ENCODE results near the gene TAS2R30.
"Not testable (repeated sequence)": the region's sequence is repeated elsewhere in the genome, so short reads cannot be mapped to it uniquely, and the experiment has no call there.

The TAS2R30 gene

DNA sequence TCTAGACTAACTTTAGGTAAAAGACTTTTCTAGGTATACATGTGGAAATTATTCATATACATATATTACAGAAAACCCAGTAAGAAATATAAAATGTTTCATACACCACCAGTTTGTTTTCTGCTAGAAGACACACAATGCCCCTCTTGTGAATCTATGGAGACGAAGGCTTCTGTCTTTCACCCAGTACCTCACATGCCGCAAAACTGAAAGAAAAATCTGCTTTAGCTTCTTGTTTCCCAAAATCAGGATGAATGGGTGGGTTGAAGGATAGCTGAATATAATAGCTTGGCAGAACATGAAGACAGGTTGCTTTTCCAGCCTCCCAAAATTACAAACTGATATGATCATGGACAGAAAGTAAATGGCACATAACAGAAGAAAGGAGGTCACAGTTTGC, 1.3 kb downstream of the TAS2R30 start:
- WGBS, 2 donors (ENCODE audit: extremely low coverage in 2 of 2, insufficient read length in 2 of 2, insufficient replicate concordance in 1 of 2), result no CpG with 5 or more reads among the region's 2 CpGs
- Histone ChIP-seq H3K27ac (replicated peaks; ENCODE audit: low read length) (no peak overlapping the region), H2BK5ac (ENCODE audit: low read length) (no peak overlapping the region), H3K9ac (ENCODE audit: low read depth, low read length, poor library complexity) (no peak overlapping the region), H4K8ac (ENCODE audit: low read depth, low read length) (no peak overlapping the region), H3K27me3 (ENCODE audit: control insufficient read depth in 3 of 3, insufficient read depth in 3 of 3, low read depth in 1 of 3, low read length in 3 of 3) (no peaks in the 10 kb centered on the region), H4K91ac (ENCODE audit: low read depth, low read length, poor library complexity) (no peak overlapping the region), H3K23ac (ENCODE audit: low read depth, low read length, poor library complexity) (no peak overlapping the region), H2BK15ac (ENCODE audit: low read length) (no peak overlapping the region), H3K4me1 (ENCODE audit: control insufficient read depth in 2 of 2, insufficient read depth in 1 of 2, low read depth in 1 of 2, low read length in 2 of 2) (no peaks in the 10 kb centered on the region), H2BK12ac (ENCODE audit: low read length) (no peak overlapping the region), H3K4ac (ENCODE audit: low read length) (no peak overlapping the region), H3K36me3 (replicated peaks in 1 of 2; ENCODE audit: control insufficient read depth in 2 of 2, insufficient read depth in 2 of 2, low read length in 2 of 2) (peaks cover 0 to 20% of the 10 kb centered on the region in 2 donors), H3K18ac (ENCODE audit: low read length) (no peak overlapping the region), H3K4me2 (ENCODE audit: insufficient read depth, low read length, poor library complexity, severe bottlenecking) (no peak overlapping the region), H3K4me3 (ENCODE audit: low read length in 2 of 2) (no peak overlapping the region), H2AK5ac (ENCODE audit: low read depth, low read length) (no peak overlapping the region), H3K79me1 (ENCODE audit: low read depth, low read length) (peaks cover 9% of the 10 kb centered on the region), H2BK120ac (ENCODE audit: low read depth, low read length) (no peak overlapping the region), H3K9me3 (replicated peaks in 1 of 2; ENCODE audit: control insufficient read depth in 2 of 2, insufficient read depth in 1 of 2, low read depth in 1 of 2, low read length in 2 of 2) (peaks cover 0 to 8% of the 10 kb centered on the region in 2 donors), H2AFZ (ENCODE audit: low read length) (no peak overlapping the region), H3K14ac (ENCODE audit: low read length) (no peak overlapping the region)
- DNase-seq (ENCODE audit: low spot score), result no peak

DNA sequence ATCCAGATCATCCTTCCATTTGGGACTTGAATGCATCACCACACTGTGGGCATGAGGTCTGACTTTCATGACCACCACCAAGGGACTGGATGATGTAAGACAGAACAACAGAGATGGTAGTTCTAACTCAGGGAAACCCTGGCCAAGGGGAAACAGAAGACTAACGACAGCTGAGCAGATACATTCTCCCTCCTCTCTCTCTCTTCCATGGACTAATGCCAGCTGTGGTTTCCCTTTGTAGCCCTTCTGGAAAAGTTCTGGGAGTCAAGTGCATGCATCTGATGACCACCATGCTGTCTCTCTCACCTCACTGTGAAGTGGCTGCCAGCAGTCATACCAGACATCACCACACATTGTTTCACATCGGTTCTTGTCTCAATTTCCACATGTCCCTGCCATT, 3.4 kb downstream of the TAS2R30 start:
- H4K8ac ChIP-seq (ENCODE audit: low read depth, low read length), result no peak overlapping the region
- H3K27me3 ChIP-seq (ENCODE audit: control insufficient read depth in 3 of 3, insufficient read depth in 3 of 3, low read depth in 1 of 3, low read length in 3 of 3), result no peaks in the 10 kb centered on the region
- no peak overlapping the region for H2BK15ac ChIP-seq (ENCODE audit: low read length)
- peaks cover 0 to 31% of the 10 kb centered on the region in 2 donors for H3K36me3 ChIP-seq (replicated peaks in 1 of 2; ENCODE audit: control insufficient read depth in 2 of 2, insufficient read depth in 2 of 2, low read length in 2 of 2)
- H3K9me3 ChIP-seq (replicated peaks in 1 of 2; ENCODE audit: control insufficient read depth in 2 of 2, insufficient read depth in 1 of 2, low read depth in 1 of 2, low read length in 2 of 2), result peaks cover 0 to 11% of the 10 kb centered on the region in 2 donors
- no peak overlapping the region for H3K14ac ChIP-seq (ENCODE audit: low read length)
- no CpG with 5 or more reads among the region's 2 CpGs for WGBS, 2 donors (ENCODE audit: extremely low coverage in 2 of 2, insufficient read length in 2 of 2, insufficient replicate concordance in 1 of 2)
- H2BK120ac ChIP-seq (ENCODE audit: low read depth, low read length), result no peak overlapping the region
- DNase-seq (ENCODE audit: low spot score), result no peak
- H2BK12ac ChIP-seq (ENCODE audit: low read length), result no peak overlapping the region
- H3K4me3 ChIP-seq (ENCODE audit: low read length in 2 of 2), result no peak overlapping the region
- no peak overlapping the region for H2AFZ ChIP-seq (ENCODE audit: low read length)
- no peak overlapping the region for H3K23ac ChIP-seq (ENCODE audit: low read depth, low read length, poor library complexity)
- H2AK5ac ChIP-seq (ENCODE audit: low read depth, low read length), result no peak overlapping the region
- no peak overlapping the region for H3K4me2 ChIP-seq (ENCODE audit: insufficient read depth, low read length, poor library complexity, severe bottlenecking)
- H3K4me1 ChIP-seq (ENCODE audit: control insufficient read depth in 2 of 2, insufficient read depth in 1 of 2, low read depth in 1 of 2, low read length in 2 of 2), result no peaks in the 10 kb centered on the region
- H3K79me1 ChIP-seq (ENCODE audit: low read depth, low read length), result peaks cover 9% of the 10 kb centered on the region
- H3K4ac ChIP-seq (ENCODE audit: low read length), result no peak overlapping the region
- no peak overlapping the region for H4K91ac ChIP-seq (ENCODE audit: low read depth, low read length, poor library complexity)
- no peak overlapping the region for H3K9ac ChIP-seq (ENCODE audit: low read depth, low read length, poor library complexity)
- H2BK5ac ChIP-seq (ENCODE audit: low read length), result no peak overlapping the region
- H3K18ac ChIP-seq (ENCODE audit: low read length), result no peak overlapping the region
- H3K27ac ChIP-seq (replicated peaks; ENCODE audit: low read length), result no peak overlapping the region

DNA sequence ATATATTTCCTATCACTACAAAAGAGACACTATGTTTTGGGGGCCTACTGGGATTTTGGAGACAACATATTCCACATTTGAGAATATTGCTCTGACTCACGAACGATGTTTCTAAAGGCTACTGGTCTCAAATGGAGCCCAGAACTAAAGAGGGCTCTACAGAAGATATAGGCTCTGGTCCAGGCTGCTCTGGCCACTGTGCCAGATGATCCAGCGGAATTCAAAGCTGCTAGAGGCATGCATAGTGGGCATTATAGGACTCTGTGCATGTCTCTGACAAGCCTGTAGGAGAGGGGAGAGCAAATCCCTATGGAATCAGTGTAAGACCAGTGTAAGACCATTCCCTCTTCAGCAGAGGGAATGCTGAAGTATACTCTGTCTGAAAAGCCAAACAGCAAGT, 4.1 kb downstream of the TAS2R30 start:
- H3K27ac ChIP-seq (replicated peaks; ENCODE audit: low read length), result no peak overlapping the region
- no peak for DNase-seq (ENCODE audit: low spot score)

DNA sequence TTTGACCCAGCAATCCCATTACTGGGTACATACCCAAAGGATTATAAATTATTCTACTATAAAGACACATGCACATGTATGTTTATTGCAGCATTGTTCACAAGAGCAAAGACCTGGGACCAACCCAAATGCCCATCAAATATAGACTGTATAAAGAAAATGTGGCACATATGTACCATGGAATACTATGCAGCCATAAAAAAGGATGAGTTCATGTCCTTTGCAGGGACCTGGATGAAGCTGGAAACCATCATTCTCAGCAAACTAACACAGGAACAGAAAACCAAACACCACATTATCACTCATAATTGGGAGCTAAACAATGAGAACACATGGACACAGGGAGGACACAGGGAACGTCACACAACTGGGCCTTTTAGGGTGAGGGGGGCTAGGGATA, 20.3 kb downstream of the TAS2R30 start:
- H4K8ac ChIP-seq (ENCODE audit: low read depth, low read length); H2BK15ac ChIP-seq (ENCODE audit: low read length); H2BK12ac ChIP-seq (ENCODE audit: low read length); H3K27me3 ChIP-seq (ENCODE audit: control insufficient read depth in 3 of 3, insufficient read depth in 3 of 3, low read depth in 1 of 3, low read length in 3 of 3); H3K79me1 ChIP-seq (ENCODE audit: low read depth, low read length); H3K18ac ChIP-seq (ENCODE audit: low read length); H3K9ac ChIP-seq (ENCODE audit: low read depth, low read length, poor library complexity); H3K4me3 ChIP-seq (ENCODE audit: low read length in 2 of 2); H3K36me3 ChIP-seq (replicated peaks in 1 of 2; ENCODE audit: control insufficient read depth in 2 of 2, insufficient read depth in 2 of 2, low read length in 2 of 2); H2BK120ac ChIP-seq (ENCODE audit: low read depth, low read length); H3K23ac ChIP-seq (ENCODE audit: low read depth, low read length, poor library complexity); H3K4me1 ChIP-seq (ENCODE audit: control insufficient read depth in 2 of 2, insufficient read depth in 1 of 2, low read depth in 1 of 2, low read length in 2 of 2); H3K4ac ChIP-seq (ENCODE audit: low read length); H3K27ac ChIP-seq (replicated peaks; ENCODE audit: low read length); H2AK5ac ChIP-seq (ENCODE audit: low read depth, low read length); H3K4me2 ChIP-seq (ENCODE audit: insufficient read depth, low read length, poor library complexity, severe bottlenecking); H2BK5ac ChIP-seq (ENCODE audit: low read length); H4K91ac ChIP-seq (ENCODE audit: low read depth, low read length, poor library complexity); H2AFZ ChIP-seq (ENCODE audit: low read length); H3K14ac ChIP-seq (ENCODE audit: low read length); DNase-seq (ENCODE audit: low spot score): not testable (repeated sequence)
- H3K9me3 ChIP-seq (replicated peaks in 1 of 2; ENCODE audit: control insufficient read depth in 2 of 2, insufficient read depth in 1 of 2, low read depth in 1 of 2, low read length in 2 of 2), result peaks cover 2 to 46% of the 10 kb centered on the region in 2 donors
- WGBS, 2 donors (ENCODE audit: extremely low coverage in 2 of 2, insufficient read length in 2 of 2, insufficient replicate concordance in 1 of 2), result no CpG with 5 or more reads among the region's 1 CpG

More for the DNA sequence above, 4.1 kb downstream of the TAS2R30 start:
- peaks cover 0 to 11% of the 10 kb centered on the region in 2 donors for H3K9me3 ChIP-seq (replicated peaks in 1 of 2; ENCODE audit: control insufficient read depth in 2 of 2, insufficient read depth in 1 of 2, low read depth in 1 of 2, low read length in 2 of 2)
- peaks cover 9% of the 10 kb centered on the region for H3K79me1 ChIP-seq (ENCODE audit: low read depth, low read length)
- H3K4me2 ChIP-seq (ENCODE audit: insufficient read depth, low read length, poor library complexity, severe bottlenecking), result no peak overlapping the region
- H3K14ac ChIP-seq (ENCODE audit: low read length), result no peak overlapping the region
- H3K4me1 ChIP-seq (ENCODE audit: control insufficient read depth in 2 of 2, insufficient read depth in 1 of 2, low read depth in 1 of 2, low read length in 2 of 2), result no peaks in the 10 kb centered on the region
- peaks cover 0 to 31% of the 10 kb centered on the region in 2 donors for H3K36me3 ChIP-seq (replicated peaks in 1 of 2; ENCODE audit: control insufficient read depth in 2 of 2, insufficient read depth in 2 of 2, low read length in 2 of 2)
- no peak overlapping the region for H2BK5ac ChIP-seq (ENCODE audit: low read length)
- no peak overlapping the region for H2BK12ac ChIP-seq (ENCODE audit: low read length)
- no peak overlapping the region for H2BK15ac ChIP-seq (ENCODE audit: low read length)
- no peak overlapping the region for H3K9ac ChIP-seq (ENCODE audit: low read depth, low read length, poor library complexity)
- no peak overlapping the region for H3K23ac ChIP-seq (ENCODE audit: low read depth, low read length, poor library complexity)
- H3K27me3 ChIP-seq (ENCODE audit: control insufficient read depth in 3 of 3, insufficient read depth in 3 of 3, low read depth in 1 of 3, low read length in 3 of 3), result no peaks in the 10 kb centered on the region
- H2AFZ ChIP-seq (ENCODE audit: low read length), result no peak overlapping the region
- no peak overlapping the region for H3K4me3 ChIP-seq (ENCODE audit: low read length in 2 of 2)
- no peak overlapping the region for H3K4ac ChIP-seq (ENCODE audit: low read length)
- no CpG with 5 or more reads among the region's 3 CpGs for WGBS, 2 donors (ENCODE audit: extremely low coverage in 2 of 2, insufficient read length in 2 of 2, insufficient replicate concordance in 1 of 2)
- H4K91ac ChIP-seq (ENCODE audit: low read depth, low read length, poor library complexity), result no peak overlapping the region
- no peak overlapping the region for H4K8ac ChIP-seq (ENCODE audit: low read depth, low read length)
- no peak overlapping the region for H2AK5ac ChIP-seq (ENCODE audit: low read depth, low read length)
- H2BK120ac ChIP-seq (ENCODE audit: low read depth, low read length), result no peak overlapping the region
- no peak overlapping the region for H3K18ac ChIP-seq (ENCODE audit: low read length)

Data from neuronal stem cell (in vitro differentiated cells).